GM18868 (cell line): ENCODE results near the gene ARHGEF1.

Experiments used
- ATAC-seq: cut with Tn5 transposase; IDR thresholded peaks from one replicate; pipeline ENCODE4 v1.9.1; 2021; ENCODE audit warnings: mild to moderate bottlenecking, moderate library complexity; ENCODE audit not compliant: unreplicated experiment

ARHGEF1 gene

DNA sequence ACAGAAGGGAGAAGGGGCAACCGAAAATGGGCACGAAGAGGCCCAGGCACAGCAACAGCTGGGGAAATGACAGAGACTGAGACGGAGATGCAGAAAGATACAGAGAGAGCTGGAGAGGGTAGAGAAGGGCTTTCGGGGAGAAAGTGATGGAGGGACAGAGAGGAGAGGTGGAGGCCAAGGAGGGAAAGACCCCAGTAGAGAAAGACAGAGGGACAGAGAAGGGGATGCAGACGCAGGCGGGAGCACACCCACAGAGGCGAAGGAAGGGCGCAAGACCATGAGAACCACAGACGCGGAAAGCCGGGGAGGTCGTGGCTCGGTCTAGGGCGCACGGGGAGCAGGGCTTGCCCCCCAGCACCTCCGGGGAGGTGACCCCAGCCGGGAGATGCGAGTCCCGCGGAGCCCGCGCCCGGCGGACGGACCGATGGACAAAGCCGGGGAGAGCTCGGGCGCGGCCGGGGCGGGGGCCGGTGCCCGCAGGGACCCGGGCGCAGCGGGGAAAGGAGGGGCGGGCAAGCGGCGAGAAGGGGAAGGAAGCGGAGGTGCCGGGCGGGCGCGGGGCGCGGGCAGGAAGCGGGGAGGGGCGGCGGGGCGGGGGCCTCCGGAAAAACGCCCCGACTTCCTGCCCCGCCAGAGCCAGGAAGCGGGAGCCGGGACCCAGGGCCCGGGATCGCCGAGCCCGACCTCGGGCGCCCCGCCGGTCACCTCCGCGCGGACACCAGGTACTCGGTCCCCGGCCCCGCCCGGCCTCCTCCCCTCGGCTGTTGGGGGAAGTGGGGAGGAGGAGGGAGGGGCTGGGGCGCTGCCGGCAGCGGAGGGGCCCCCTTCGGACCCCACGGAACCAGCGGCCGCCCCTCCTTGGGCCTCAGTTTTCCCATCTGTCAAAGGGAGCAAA, at the start of gene ARHGEF1:
Gene ARHGEF1, plus strand, starts transcription at position 617 of the 895 bp plus-strand sequence. CDS start 4,899 bp downstream, outside the sequence.
- ATAC-seq: no peak

GRCh38 chr19:41837981-41838708, 44.8 kb upstream of the ARHGEF1 start:
- no peak for ATAC-seq

DNA sequence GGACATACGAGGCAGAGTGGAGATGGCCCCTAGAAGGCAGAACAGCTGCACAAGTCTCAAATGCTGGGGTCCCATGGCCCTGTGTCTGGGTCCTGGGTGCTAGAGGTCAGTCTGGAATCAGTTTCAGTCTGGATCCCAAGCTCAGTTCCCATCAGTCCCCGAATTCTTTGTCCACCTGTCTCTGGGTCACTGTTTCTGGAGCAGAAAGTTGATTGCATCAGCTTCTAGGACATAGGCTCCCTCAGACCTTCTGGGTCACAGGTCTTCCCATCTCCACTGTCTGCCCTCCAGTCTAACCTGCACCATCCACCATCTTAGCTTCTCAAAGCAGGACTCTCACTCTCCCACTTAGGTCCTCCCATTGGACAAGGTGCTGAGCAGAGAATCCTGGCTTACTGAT, 43.8 kb upstream of the ARHGEF1 start:
- no peak for ATAC-seq

DNA sequence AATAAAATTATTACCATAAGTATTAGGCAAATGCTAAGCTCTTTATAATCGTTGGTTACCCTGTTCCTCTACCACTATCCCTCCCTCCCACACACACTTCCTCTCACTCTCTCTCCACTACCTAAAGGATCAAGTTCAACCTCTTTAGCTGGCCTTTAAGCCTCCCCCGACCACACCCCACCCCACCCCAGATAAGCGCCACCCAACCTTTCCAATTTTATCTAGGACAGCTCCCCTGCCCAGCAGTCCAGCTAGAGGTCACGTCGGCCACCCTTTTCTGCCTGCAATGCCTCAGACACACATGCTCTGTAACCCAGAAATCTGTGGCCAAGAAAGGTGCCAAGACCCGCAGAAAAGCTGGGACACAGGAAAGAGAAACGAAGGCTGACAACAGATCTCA, 39.6 kb upstream of the ARHGEF1 start:
- ATAC-seq: no peak

DNA sequence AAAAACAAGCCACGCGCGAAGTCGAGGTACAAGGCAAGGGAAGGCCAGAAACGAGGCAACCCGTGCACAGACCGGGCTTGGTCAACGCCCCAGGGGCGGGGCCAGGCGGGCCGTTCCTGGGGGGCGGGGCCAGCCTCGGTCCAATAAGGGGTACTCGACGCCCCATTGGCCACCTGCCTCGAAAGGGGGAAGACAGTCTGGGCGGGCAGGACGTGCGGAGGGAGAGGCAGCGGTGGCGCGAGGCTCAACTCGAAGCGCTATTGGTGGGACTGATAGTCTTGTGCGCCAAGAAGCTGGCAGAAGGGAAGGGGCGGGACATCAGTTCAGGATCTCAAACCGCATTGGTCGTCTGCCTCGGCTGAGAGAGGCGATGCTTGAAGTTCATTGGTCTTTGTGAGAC, 38.4 kb upstream of the ARHGEF1 start, which contains the start of gene LYPD4:
Gene LYPD4, minus strand, starts transcription at position 83 of the 400 bp plus-strand sequence. CDS start 5,398 bp downstream, outside the sequence.
- ATAC-seq: no peak

GRCh38 chr19:41845001-41845050, 38.2 kb upstream of the ARHGEF1 start, which contains the start of gene DMRTC2:
TSS of gene DMRTC2 (plus strand) at chr19:41845042. CDS start at chr19:41847429, 2,387 bp downstream.
- no peak for ATAC-seq

DNA sequence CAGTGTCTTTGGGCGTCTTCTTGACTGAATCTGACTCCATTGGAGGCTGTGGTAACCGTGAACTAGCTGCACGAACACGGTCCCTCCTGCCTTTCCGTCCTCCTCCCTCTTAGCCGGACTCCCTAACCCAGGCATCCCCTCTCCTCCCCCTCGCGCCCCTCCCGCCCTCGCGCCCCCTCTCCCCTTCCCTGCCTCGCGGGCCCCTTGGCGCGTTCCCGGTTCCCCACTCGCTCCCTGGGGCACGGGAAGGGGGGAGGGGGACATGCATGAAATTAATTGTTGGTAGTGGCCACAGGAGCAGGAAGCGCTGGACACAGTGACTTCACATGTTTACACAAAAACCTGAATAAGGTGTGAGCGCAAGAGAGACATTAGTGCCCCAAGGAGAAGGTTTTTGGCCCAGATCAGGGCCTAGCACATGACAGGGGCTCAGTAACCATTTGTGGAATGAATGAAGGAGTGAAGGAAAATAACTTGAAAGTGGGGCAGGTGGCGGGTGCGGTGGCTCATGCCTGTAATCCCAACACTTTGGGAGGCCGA, 37.9 kb upstream of the ARHGEF1 start:
- no peak for ATAC-seq

DNA sequence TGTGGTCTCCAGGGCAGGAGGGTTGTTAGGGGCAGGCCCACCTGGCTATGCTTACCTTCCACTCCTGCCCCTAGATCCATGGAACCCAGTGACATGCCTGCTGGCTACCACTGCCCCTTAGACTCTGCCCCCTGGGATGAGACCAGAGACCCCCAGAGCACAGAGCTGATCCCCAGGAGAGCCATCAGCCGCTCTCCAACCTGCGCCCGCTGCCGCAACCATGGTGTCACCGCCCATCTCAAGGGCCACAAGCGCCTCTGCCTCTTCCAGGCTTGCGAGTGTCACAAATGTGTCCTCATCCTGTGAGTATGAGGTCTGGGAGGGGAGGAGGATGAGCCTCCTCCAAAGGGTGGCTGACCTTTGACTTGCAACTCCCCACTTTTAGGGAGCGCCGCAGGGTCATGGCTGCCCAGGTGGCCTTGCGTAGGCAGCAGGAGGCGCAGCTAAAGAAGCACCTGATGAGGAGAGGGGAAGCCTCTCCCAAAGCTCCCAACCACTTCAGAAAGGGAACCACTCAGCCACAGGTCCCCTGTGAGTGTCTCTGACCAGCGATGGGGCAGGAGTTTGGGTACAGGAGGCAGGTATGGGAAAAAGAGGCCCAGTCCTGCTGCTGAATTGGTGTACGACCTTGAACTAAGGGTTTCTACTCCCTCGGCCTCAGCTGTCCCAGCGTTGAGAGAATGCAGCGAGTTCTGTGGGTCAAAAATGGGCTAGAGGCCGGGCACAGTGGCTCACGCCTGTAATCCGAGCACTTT, 35.5 kb upstream of the ARHGEF1 start:
- no peak for ATAC-seq

DNA sequence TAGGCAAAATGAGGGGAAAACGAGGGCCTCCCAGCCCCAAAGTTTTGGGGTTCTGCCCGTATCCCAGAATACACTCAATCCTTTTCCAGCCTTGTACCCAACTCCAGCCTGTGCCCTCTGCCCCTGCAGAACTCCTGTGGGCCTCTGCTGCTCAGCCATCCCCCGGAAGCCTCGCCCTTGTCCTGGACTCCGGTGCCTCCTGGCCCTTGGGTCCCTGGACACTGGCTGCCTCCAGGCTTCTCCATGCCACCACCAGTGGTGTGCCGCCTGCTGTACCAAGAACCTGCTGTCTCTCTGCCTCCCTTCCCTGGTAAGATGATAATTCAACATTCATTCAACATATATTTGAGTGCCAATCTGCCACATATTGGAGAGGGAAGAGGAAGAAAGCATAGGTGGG, 34.3 kb upstream of the ARHGEF1 start:
- no peak for ATAC-seq

DNA sequence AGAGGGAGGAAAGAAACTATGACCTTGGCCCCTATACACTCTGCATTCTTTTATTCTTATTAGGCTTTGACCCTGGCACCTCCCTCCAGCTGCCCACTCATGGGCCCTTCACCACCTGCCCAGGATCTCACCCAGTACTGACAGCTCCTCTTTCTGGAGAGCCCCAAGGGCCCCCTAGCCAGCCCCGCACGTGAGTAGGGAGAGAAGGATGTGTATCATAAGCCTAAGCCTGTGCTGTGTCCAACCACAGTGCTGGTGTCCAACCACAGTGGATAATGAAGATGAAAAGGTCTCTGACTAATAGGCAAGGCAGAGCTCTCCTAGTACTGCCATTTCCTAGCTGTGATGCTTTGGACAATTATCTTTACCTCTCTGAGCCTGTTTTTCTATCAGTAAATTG, 33.9 kb upstream of the ARHGEF1 start:
- ATAC-seq: no peak

GRCh38 chr19:41850381-41850780, 32.6 kb upstream of the ARHGEF1 start:
- ATAC-seq: no peak

DNA sequence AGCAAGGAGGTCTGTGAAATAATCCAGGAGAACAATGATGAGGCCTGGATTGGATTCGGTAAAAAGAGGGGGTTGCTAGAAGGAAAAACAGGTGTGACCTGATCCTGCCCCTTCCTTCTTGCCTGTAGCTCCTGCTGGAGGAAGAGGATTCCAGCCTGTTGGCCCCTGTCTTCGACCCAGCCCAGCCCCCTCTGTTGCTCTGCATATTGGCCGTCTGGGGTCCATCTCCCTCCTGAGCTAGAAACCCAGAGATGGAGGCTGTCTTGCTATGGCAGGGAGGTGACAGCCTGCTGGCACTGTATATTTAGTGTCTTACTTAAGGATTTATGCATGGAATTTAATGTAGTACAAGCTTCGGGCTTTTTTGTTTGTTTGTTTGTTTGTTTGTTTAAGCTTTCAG, 31.5 kb upstream of the ARHGEF1 start:
- ATAC-seq: no peak

DNA sequence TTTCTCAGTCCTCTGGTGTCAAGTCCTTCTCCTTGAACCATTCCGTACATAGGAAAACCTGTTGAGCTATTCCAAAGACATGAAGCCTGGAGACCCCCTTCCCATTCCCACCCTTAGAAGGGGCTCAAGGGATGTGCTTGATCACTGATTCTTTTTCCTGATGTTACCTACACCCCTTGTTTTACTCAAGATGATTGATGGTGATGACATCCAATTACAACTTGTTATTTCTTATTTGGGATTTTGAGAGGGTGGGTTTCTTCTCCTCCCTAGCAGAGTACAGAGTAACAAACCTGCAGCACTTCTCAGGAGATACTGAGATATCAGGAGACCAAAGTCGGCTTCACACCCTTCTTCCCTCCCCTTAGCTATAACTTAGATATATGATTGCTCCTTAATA, 29.6 kb upstream of the ARHGEF1 start:
- ATAC-seq: no peak

DNA sequence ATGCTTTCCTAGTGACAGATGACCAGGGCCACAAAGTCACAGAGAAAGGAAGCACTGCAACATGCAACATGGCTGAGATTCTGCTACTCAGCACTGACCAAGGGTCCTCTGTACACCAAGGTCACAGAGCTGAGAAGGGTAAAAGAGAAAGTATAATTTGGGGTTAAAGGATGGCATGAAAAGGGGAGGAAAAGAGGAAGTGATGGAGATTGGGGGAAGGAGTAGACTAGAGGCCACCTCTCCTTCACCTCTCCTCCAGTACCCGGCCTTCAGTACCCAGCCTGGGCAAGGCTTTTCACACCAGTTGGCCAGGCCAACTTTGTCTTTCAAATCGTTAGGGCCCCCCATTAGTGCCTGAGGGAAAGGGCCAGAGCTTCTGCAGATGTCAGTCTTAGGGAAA, 29.2 kb upstream of the ARHGEF1 start:
- ATAC-seq: no peak

DNA sequence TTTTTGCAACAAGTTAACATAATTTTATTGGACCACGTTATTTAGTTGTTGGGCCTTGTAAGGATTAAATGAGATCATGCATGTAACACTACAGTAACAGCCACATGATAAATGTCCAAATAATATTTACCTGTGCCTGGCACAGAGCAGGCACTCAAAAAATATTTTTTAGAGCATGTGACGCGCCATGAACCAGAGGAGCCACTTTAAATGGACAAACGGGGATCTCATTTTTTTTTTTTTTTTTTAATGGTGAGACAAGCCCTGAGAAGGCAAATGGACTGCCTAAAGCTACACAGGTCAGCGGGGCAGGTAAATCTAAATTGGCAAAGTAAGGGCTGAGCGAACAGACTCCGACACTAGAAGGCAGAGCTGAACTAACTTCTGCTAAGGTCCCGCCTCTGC, 23.8 kb upstream of the ARHGEF1 start:
- ATAC-seq: no peak

- peak; percentile 77 for ATAC-seq
Observed at GRCh38 chr19:41859618-41860418, 23.2 kb upstream of the ARHGEF1 start, which contains the start of gene RPS19. TSS of gene RPS19 (plus strand) at chr19:41860255. CDS start at chr19:41860775, 520 bp downstream.

DNA sequence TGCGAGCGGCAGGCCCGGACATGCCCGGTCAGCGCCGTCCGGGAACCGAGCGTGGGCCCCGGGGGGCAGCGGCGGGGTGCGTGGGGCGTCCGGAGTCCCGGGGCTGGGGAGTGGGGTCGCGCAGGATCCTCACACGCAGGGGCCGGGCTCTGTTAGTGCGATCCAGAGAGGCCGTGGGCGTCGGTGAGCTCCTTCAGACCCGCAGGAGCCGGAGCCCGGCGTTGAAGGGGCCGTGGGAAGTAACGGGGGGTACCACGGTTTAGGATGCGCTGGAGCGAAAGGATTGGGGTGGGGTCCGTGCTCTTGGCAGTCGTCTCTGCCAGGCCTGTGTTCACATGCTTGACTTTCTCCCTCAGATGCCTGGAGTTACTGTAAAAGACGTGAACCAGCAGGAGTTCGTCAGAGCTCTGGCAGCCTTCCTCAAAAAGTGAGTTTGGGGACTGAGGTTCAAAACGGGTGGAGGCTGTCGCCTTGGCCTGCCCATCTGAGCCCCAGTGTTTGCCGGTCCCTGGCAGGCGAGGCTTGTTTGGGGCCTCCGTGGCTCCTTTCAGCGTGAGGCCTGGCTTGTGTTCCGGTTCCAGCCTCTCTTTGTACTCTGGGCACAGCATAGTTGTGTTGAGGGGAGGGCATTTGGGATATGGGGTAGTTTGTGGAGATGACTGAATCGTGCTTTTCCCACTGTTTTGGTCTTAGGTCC, 22.4 kb upstream of the ARHGEF1 start:
- ATAC-seq: no peak

DNA sequence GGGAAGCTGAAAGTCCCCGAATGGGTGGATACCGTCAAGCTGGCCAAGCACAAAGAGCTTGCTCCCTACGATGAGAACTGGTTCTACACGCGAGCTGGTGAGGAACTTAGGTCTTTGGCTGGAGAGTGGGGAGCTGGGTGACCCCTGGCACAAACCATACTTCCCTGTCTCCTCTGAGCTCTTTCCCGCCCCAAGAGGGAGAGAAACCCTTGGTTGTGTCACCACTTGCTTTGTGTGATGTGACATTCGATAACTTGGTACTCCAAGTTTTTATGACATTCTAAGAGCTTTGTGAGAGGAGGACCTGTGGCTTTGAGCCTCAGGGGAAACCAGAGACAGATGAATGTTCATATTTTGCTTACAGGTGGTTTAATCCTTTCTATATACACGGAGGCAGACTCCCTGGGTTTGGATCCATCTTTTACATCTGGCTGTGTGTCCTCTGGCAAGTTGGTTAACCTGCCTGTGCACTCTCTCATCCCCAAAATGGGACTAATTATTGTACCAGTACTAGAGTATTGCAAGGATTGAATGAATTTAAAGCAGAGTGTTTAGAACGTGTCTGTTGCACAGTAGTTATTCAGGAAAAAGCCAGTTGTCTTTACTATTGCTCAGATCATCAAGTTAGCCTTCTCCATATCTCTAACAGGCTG, 21.7 kb upstream of the ARHGEF1 start:
- no peak for ATAC-seq

DNA sequence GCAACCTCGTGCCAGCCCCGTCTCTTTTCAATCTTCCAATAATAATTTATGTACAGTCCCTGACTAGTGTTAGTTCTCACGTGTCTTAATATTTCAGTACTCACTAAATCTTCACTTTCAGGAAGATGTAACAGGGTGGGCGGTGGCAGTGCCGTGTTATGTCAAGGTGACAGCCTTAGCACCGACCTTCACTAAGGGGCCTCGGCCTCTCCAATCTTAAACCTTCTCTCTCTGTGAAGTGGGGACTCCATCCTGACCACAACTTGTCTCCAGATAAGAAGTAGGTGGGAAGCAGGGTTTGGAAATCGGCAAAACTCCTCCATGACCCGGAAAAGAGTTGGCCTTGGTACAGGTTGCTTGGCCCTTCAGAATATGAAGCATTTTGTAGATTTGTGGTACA, 21.1 kb upstream of the ARHGEF1 start:
- ATAC-seq: no peak
